Caco-2 (cell line): ENCODE results near the gene RAB40B. TPM values are rescaled to one million over a fixed set of nuclear protein-coding genes. Genes with fewer than 3 reads are reported as not detected.

Experiments
- BruUV-seq: library from RNA; stranded (reverse); fragments of 400-500 nt; replicated peaks from 2 replicates; lab custom pipeline; 2021; lab: Mats Ljungman, UMichigan
- CTCF ChIA-PET: fragments of 300-600 bp; sonication (Branson Sonifier 250); formaldehyde crosslinking; loops from one replicate; lab custom pipeline; 2022; ENCODE audit warnings: antibody characterized with exemption; lab: Charles Lee
- POLR2A ChIA-PET: fragments of 300-600 bp; sonication (Branson Sonifier 250); formaldehyde crosslinking; loops from one replicate; lab custom pipeline; 2022; ENCODE audit warnings: antibody characterized with exemption; lab: Charles Lee
- DNase-seq, 2 experiments: peaks; one replicate each; pipeline versions ENCODE4 v3.0.0 to v3.0.0-alpha.2; 2020 to 2022
- H3K27me3 ChIP-seq: replicated peaks from 2 replicates; pipeline ENCODE4 v1.6.0; 2011; ENCODE audit warnings: low read length; ENCODE audit not compliant: control insufficient read depth, insufficient read depth
- H3K36me3 ChIP-seq: 2 replicates; pipeline ENCODE4 v1.5.1; 2011; ENCODE audit warnings: low read length; ENCODE audit not compliant: control insufficient read depth, insufficient read depth
- H3K4me1 ChIP-seq: fragments of 250-450 bp; sonication (Bioruptor Pico); 2 replicates; pipeline ENCODE4 v1.5.1; 2020; ENCODE audit warnings: mild to moderate bottlenecking
- H3K4me3 ChIP-seq: 2 replicates; pipeline ENCODE4 v1.5.1; 2011; ENCODE audit warnings: low read depth, mild to moderate bottlenecking, control low read depth, low read length
- H3K9me3 ChIP-seq: fragments of 250-450 bp; sonication (Bioruptor Pico); 2 replicates; pipeline ENCODE4 v1.5.1; 2020; ENCODE audit warnings: mild to moderate bottlenecking, moderate library complexity
- H3K27ac Mint-ChIP-seq: one replicate; pipeline ENCODE4 v1.8.0; 2022; ENCODE audit warnings: mixed read lengths; ENCODE audit not compliant: unreplicated experiment
- H3K27me3 Mint-ChIP-seq: one replicate; pipeline ENCODE4 v1.8.0; 2022; ENCODE audit warnings: mixed read lengths; ENCODE audit not compliant: insufficient read depth, unreplicated experiment
- H3K36me3 Mint-ChIP-seq: one replicate; pipeline ENCODE4 v1.8.0; 2022; ENCODE audit warnings: mild to moderate bottlenecking, mixed read lengths; ENCODE audit not compliant: insufficient read depth, unreplicated experiment
- H3K4me1 Mint-ChIP-seq: one replicate; pipeline ENCODE4 v1.8.0; 2022; ENCODE audit warnings: low read depth, mixed read lengths; ENCODE audit not compliant: unreplicated experiment
- H3K4me3 Mint-ChIP-seq: one replicate; pipeline ENCODE4 v1.8.0; 2022; ENCODE audit warnings: mild to moderate bottlenecking, moderate library complexity, mixed read lengths; ENCODE audit not compliant: unreplicated experiment
- H3K9me3 Mint-ChIP-seq: one replicate; pipeline ENCODE4 v1.8.0; 2022; ENCODE audit warnings: mixed read lengths; ENCODE audit not compliant: unreplicated experiment
- intact Hi-C: fragments of 100-400 bp; cut with micrococcal nuclease; formaldehyde crosslinking; loops from one replicate; pipeline ENCODE4 v1.10.0; 2022; ENCODE audit not compliant: unreplicated experiment
- total RNA-seq: library from RNA; stranded (reverse); gene quantifications from 2 replicates; pipeline ENCODE4 v1.2.3, GENCODE V29; 2022
- TF ChIP-seq, protein P1 (sequence below), 2 experiments: fragments of 200-600 bp in 1 of 2; IDR thresholded peaks; 1 replicate in 1 of 2; 2 replicates in 1 of 2; pipeline versions ENCODE4 v1.5.1 to v1.8.0; 2011 to 2022; ENCODE audit warnings: antibody characterized with exemption in 1 of 2, control low read depth in 1 of 2, inconsistent platforms in 1 of 2, low read depth in 1 of 2, low read length in 1 of 2, mild to moderate bottlenecking in 1 of 2, moderate library complexity in 1 of 2; ENCODE audit not compliant: insufficient read depth in 1 of 2, severe bottlenecking in 1 of 2, unreplicated experiment in 1 of 2

RAB40B gene
- total RNA-seq, 1 experiment from 2014 or later: 8.8 TPM

DNA sequence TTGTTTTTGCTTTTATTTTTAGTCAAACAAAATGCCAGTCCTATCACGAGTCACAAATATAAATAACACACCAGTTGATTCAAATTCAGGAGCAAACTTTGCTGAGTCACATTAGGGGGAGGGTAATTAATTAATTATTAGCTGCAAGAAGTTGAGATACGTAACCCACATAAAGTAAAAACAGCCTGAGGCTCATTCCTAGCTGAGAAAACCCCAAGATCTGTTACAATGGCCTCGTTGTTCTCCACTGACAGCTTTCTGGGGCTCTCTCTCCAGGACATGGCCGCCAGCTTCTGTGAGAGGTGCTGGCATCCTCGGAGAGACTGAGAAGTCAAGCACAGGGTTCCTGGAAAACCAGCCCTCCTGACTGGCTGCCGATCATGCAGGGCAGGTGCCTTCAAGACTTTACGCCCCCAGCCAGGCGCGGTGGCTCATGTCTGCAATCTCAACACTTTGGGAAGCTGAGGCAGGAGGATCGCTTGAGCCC is 11.1 kb downstream of the RAB40B start:
- H3K36me3 Mint-ChIP-seq: no peaks in the 10 kb centered on the region

DNA sequence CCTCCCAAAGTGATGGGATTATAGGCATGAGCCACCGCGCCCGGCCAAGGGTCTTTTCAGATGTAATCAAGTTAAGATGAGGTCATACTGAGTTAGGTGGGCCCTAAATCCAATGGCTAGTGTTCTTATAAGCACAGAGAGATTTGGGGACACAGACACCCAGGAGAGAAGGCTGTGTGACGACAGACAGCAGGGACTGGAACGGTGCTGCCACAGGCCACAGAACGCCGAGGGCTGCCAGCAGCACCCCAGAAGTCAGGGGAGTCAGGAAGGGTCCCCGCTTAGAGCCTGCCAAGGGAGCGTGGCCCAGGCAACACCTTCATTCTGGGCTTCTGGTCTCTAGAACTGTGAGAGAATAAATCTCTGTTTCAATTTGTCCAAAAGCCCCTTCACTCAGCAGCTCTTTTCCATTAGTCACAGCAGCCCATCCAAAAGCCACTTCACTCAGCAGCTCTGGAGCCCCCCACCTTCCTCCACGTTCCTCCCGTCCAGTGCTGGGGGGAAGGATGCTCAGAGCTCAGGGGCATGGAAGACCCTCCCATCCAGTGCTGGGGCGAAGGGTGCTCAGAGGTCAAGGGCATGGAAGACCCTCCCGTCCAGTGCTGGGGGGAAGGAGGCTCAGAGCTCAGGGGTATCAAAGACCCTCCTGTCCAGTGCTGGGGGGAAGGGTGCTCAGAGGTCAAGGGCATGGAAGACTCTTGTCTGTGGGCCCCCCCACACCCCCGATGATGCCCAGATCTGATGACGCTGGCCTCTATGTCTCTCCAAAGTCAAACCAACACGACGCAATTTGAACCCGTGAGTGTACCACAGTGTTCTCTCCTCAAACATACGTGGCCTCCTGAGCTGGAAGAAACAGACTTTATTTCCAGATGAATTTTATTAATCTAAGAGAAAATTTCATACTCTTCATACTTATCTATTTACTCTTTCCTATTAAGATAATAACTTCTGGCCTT is 11.9 kb downstream of the RAB40B start:
- H3K9me3 ChIP-seq: peaks cover 13% of the 10 kb centered on the region
- Mint-ChIP-seq H3K9me3 (peaks cover 7% of the 10 kb centered on the region), H3K4me1 (no peaks in the 10 kb centered on the region), H3K4me3 (no peak overlapping the region), H3K27ac (no peak overlapping the region), H3K27me3 (no peaks in the 10 kb centered on the region), H3K36me3 (no peaks in the 10 kb centered on the region)
- H3K27me3 ChIP-seq: no peaks in the 10 kb centered on the region
- intact Hi-C loops: no loop called here
- ChIA-PET POLR2A (no interaction called here), CTCF (no interaction called here)
- no peak for DNase-seq
- H3K4me1 ChIP-seq: no peaks in the 10 kb centered on the region
- BruUV-seq: no TSS peak
- H3K36me3 ChIP-seq: no peaks in the 10 kb centered on the region
- TF ChIP-seq, protein P1, sequence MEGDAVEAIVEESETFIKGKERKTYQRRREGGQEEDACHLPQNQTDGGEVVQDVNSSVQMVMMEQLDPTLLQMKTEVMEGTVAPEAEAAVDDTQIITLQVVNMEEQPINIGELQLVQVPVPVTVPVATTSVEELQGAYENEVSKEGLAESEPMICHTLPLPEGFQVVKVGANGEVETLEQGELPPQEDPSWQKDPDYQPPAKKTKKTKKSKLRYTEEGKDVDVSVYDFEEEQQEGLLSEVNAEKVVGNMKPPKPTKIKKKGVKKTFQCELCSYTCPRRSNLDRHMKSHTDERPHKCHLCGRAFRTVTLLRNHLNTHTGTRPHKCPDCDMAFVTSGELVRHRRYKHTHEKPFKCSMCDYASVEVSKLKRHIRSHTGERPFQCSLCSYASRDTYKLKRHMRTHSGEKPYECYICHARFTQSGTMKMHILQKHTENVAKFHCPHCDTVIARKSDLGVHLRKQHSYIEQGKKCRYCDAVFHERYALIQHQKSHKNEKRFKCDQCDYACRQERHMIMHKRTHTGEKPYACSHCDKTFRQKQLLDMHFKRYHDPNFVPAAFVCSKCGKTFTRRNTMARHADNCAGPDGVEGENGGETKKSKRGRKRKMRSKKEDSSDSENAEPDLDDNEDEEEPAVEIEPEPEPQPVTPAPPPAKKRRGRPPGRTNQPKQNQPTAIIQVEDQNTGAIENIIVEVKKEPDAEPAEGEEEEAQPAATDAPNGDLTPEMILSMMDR (IDR thresholded peaks at IDR 0.05; ENCODE audit: insufficient read depth in 1 of 2, low read depth in 1 of 2, low read length in 1 of 2, severe bottlenecking in 1 of 2, unreplicated experiment in 1 of 2): no peak
- no peak overlapping the region for H3K4me3 ChIP-seq

More for the DNA sequence above, 11.1 kb downstream of the RAB40B start:
- intact Hi-C loops: no loop called here
- POLR2A ChIA-PET: no interaction called here
- TF ChIP-seq, protein P1 (IDR thresholded peaks at IDR 0.05; ENCODE audit: insufficient read depth in 1 of 2, low read depth in 1 of 2, low read length in 1 of 2, severe bottlenecking in 1 of 2, unreplicated experiment in 1 of 2): no peak
- Histone ChIP-seq H3K27me3 (no peaks in the 10 kb centered on the region), H3K4me1 (no peaks in the 10 kb centered on the region), H3K4me3 (no peak overlapping the region), H3K36me3 (no peaks in the 10 kb centered on the region), H3K9me3 (peaks cover 5% of the 10 kb centered on the region; the same call in 1 of the 2 replicates)
- CTCF ChIA-PET: no interaction called here
- H3K4me1 Mint-ChIP-seq: no peaks in the 10 kb centered on the region
- BruUV-seq: no TSS peak
- H3K27me3 Mint-ChIP-seq: no peaks in the 10 kb centered on the region
- no peaks in the 10 kb centered on the region for H3K9me3 Mint-ChIP-seq
- H3K27ac Mint-ChIP-seq: no peak overlapping the region
- DNase-seq: no peak
- H3K4me3 Mint-ChIP-seq: no peak overlapping the region

DNA sequence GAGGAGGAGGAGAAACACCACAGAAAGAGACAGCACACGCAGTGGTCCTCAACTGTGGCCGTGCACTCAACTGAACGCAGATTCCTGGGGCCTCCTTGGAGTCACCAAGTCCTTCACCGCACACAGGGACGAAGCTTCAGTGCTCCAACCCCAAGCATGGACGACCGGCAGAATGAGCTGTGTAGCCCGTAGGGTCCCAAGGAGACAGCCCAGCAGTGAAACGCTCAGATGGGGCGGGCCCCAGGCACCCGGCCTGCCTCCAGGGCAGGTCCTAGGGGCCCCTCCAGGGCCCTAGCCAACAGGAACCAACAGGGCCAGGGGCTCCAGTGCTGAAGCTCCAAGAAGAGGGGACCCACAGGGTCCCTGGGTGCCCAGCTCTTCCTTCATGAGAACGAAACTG is 13.2 kb downstream of the RAB40B start:
- H3K9me3 ChIP-seq: peaks cover 19% of the 10 kb centered on the region
- no peaks in the 10 kb centered on the region for H3K27me3 Mint-ChIP-seq
- CTCF ChIA-PET: no interaction called here
- peaks cover 9% of the 10 kb centered on the region for H3K9me3 Mint-ChIP-seq
- TF ChIP-seq, protein P1 (IDR thresholded peaks at IDR 0.05; ENCODE audit: insufficient read depth in 1 of 2, low read depth in 1 of 2, low read length in 1 of 2, severe bottlenecking in 1 of 2, unreplicated experiment in 1 of 2): no peak
- no TSS peak for BruUV-seq
- no peak overlapping the region for H3K4me3 Mint-ChIP-seq
- intact Hi-C loops: no loop called here
- DNase-seq: no peak
- no peaks in the 10 kb centered on the region for H3K36me3 ChIP-seq
- no peaks in the 10 kb centered on the region for H3K4me1 ChIP-seq
- no peak overlapping the region for H3K27ac Mint-ChIP-seq
- H3K27me3 ChIP-seq: no peaks in the 10 kb centered on the region
- H3K36me3 Mint-ChIP-seq: no peaks in the 10 kb centered on the region
- H3K4me1 Mint-ChIP-seq: no peaks in the 10 kb centered on the region
- POLR2A ChIA-PET: no interaction called here
- no peak overlapping the region for H3K4me3 ChIP-seq
